ENCODE results near the gene CNTFR.

- TF ChIP-seq CTCF (IDR thresholded peaks at IDR 0.05; ENCODE audit: low read depth, low read length, missing input control) (no peak), YY1 (IDR thresholded peaks at IDR 0.05) (no peak), RAD21 (IDR thresholded peaks at IDR 0.05) (no peak), REST (IDR thresholded peaks at IDR 0.05) (no peak)
These were observed 15.0 kb downstream of the CNTFR start for GRCh38 chr9:34574571-34574970.

Data from liver (tissue), 3 donors.